HG03521 (cell line): ENCODE data around the gene ABCD2.
"Not testable (repeated sequence)": the region's sequence is repeated elsewhere in the genome, so short reads cannot be mapped to it uniquely, and the experiment has no call there.

ENCODE experiments used
- ATAC-seq: cut with Tn5 transposase; IDR thresholded peaks from one replicate; pipeline ENCODE4 v1.9.1; 2021; ENCODE audit warnings: mild to moderate bottlenecking, moderate library complexity; ENCODE audit not compliant: unreplicated experiment

The ABCD2 gene

GRCh38 chr12:39613525-39613924, 6.1 kb downstream of the ABCD2 start:
- ATAC-seq, result no peak

DNA sequence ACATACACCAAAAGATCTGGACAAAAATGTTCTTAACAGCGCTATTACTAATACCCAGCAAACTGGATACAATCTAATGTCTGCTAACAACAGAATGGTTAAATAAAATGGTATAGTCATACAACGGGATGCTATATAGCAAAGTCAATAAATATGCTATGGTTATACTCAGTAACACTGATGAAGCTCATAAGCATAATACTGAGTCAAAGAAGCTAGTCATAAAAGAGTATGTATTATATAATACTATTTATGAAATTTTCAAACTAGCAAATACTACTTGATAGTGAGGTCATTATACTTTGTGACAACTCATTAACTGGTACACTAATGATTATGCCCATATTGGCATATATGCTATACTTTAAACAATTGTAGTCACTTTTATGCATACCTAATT, 7.4 kb downstream of the ABCD2 start:
- ATAC-seq, result no peak

DNA sequence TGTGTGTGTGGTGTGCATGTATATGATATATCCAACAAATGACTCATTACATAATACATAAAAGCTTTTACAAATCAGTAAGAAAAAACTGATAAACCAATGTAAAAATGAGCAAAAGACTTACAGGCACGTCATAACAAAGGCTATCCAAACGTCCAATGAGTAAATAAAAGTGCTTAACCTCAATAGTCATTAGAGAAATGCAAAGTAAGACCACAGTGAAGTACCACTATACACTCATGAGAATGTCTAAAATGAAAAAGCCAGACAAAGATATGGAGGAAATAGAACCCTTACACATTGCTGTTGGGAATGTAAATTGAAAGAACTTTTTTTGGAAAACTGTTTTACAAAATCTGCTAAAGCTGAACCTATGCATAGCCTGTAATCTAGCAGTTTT, 7.8 kb downstream of the ABCD2 start:
- no peak for ATAC-seq

DNA sequence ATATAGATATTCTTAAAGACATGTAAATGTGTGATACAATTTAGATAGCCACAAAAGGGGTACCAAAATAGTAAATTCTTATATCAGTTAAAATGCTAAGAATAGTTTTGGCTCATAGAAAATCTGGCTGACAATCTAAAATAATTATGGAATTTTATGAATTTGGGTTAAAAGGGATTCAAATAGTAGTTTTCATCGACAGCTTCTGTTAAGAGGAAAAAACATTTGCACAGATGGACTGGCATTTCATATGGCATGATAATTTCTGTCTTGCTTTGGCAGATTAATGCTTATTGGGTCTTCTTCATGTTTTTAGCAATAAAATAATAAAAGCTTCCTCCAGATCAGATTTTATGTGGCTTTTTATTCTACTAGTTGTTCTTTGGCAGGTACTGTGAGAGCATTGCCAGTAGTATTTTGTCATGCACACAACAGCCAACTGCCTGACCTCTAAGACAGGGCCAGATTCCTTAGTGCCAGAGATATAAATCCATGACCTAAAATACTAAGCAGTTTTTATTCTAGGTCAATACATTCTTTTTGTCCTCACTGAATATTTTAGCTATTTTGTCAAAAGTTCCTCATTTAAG, 9.1 kb downstream of the ABCD2 start:
- ATAC-seq, result no peak

GRCh38 chr12:39606712-39607423, 12.7 kb downstream of the ABCD2 start:
- no peak for ATAC-seq

DNA sequence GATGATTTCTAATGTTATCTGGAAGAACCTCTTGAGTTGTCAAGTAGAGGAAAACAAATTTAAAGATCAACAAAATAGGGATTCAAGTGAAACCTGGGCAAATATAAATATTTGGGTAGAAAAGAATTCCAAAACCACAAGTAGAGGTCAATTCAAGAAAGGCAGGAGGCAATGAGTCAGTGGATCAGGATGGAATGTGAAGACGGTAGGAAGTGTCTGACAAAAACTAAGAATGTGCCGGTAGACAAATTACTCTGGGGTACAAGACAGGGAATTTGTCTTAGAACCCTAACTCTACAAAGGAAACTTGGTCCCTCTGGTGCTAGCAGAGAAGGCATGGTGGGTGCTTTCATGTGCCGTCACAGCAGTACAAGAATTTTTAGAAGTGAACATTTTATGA, 13.6 kb downstream of the ABCD2 start:
- no peak for ATAC-seq

DNA sequence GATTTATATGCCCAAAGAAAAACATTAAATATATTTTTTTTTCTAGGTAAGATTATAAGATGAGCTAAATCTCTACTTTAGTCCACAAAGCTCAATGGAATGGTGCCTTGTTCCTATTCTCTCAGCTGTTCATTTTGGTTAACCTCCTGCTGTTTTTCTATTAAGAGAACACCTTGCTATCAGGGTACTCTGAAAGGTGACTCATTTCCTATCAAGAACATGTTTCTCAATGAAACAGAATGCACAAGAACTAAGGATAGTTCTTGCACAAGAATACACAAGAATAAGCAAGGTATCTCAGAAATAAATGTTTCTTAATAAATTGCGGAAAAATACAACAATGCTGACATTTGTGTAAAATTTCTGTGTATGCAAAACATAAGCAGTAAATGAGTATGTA, 14.1 kb downstream of the ABCD2 start:
- ATAC-seq, result no peak

- ATAC-seq, result no peak
Observed at GRCh38 chr12:39603065-39603464, 16.5 kb downstream of the ABCD2 start.

- ATAC-seq, result not testable (repeated sequence)
Observed at GRCh38 chr12:39601951-39602350, 17.7 kb downstream of the ABCD2 start.

- ATAC-seq, result no peak
Observed at GRCh38 chr12:39595928-39596327, 23.7 kb downstream of the ABCD2 start.

DNA sequence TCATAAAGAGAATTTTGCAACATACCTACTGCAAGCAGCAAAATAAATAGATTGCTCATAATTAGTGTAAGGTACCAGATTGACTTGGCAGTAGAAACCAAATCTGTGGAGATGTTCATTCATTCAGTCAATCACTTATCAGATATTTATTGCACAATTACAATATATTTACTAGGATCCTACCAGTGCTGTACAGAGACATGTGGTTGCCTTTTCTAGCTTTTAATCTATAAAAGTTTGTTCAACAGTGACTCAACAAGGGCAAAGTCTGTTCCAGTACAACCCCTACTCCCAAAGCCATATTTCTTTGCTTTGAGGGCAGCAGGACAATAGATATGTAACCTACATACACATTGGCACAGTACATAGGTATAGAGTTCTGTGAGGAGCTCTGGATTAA, 27.3 kb downstream of the ABCD2 start:
- no peak for ATAC-seq

- no peak for ATAC-seq
Observed at GRCh38 chr12:39588348-39588747, 31.3 kb downstream of the ABCD2 start.

- no peak for ATAC-seq
Observed at GRCh38 chr12:39587225-39587624, 32.4 kb downstream of the ABCD2 start.

GRCh38 chr12:39586816-39587215, 32.8 kb downstream of the ABCD2 start:
- ATAC-seq, result no peak

- ATAC-seq, result no peak
Observed at GRCh38 chr12:39581592-39581991, 38.0 kb downstream of the ABCD2 start.

DNA sequence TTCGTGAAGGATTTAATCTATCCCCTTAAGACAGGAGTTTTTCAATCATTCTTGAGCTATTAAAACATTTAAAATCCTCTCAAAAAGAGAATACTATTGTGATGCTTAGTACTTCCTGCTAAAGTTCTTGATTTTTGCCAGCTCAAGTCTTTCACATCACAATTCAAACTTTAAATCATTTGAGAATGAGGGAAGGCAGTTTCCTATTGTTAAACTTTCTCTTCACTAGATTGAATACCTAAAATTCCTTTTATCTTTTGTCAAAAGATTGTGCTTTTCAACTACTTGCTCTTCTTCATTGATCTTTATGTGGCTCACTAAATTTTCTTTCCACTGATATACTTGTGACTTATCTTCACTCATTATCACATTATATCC, 44.1 kb downstream of the ABCD2 start:
- no peak for ATAC-seq

DNA sequence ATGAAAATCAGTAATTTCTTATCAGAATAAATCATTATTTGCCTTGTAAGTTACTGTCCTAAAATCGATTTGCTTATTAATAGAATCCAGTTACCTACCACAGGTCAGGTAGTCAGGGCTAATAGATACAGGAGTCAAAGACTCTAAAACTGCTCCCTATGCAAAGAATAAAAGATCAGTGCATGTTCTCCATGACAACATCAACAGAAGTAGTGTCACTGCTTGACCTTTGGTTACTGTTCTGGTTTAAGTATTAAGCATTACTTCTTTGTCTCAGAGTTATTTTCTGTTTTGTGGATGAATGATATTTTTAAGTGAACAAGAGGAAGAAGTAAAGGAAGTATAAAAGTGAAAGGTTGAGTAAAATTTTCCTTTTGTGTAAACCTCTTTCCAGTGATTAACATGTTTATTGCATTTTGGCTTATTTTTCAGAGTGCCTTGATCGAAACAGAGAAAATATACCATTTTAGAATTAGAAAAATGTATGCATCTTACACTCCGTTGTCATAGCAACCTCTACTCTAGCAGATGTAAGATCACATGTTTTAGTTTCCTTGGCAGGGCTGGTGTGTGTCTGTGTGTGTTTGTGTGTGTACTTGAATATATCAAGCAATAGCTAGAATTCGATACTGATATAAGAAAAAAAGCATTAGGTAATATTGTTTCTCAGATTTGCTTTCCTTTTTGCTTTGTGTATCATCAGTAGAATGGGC, 44.7 kb downstream of the ABCD2 start:
- ATAC-seq, result no peak

DNA sequence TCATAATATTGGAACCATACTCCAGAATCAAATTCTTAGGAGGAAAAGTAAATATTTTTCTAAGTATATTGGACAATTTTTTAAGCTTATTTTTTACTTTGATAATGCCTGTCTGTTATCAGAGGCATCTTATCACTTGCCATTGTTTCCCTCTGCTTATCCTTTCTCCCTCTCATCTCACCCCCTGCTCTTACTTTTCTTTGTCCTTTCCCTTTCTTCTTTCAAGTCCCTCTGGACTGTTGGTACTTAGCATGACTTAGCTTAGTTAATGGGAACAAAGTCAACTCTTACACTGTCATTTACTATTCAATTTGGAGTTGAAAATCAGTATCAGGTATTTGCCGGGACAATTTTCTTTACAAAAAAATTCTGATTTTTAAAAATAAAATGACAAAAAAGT, 45.2 kb downstream of the ABCD2 start:
- no peak for ATAC-seq

GRCh38 chr12:39573971-39574370, 45.6 kb downstream of the ABCD2 start:
- no peak for ATAC-seq

- ATAC-seq, result no peak
Observed at GRCh38 chr12:39572551-39572950, 47.1 kb downstream of the ABCD2 start.

DNA sequence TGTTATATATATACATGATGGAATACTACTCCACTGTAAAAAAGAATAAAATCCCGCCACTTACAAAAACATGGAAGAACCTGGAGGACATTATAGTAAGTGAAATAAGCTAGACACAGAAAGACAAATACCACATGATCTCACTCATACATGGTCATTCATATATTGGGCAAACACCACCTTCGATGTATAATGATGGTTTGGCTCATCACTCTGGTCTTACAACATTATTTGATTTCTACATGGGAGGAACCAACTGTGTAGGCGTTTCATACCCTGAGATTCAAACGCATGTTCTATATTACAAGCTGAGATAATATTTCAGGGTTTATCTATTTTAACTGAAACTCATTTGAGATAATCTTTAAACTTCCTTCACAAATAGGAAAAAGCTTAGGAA, 48.3 kb downstream of the ABCD2 start:
- ATAC-seq, result no peak

- no peak for ATAC-seq
Observed at GRCh38 chr12:39553476-39553875, 66.1 kb downstream of the ABCD2 start.
